Nephron progenitor cell (in vitro differentiated cells): ENCODE measurements around the gene CYLD.

Source experiments
- DNase-seq: peaks from one replicate; pipeline ENCODE4 v3.0.0; 2021
- H3K27ac Mint-ChIP-seq: 2 replicates; pipeline ENCODE4 v1.8.0; 2021; ENCODE audit warnings: mild to moderate bottlenecking, moderate library complexity, mixed read lengths
- H3K27me3 Mint-ChIP-seq: 2 replicates; pipeline ENCODE4 v1.8.0; 2021; ENCODE audit warnings: mild to moderate bottlenecking, low read depth, mixed read lengths; ENCODE audit not compliant: poor library complexity
- H3K36me3 Mint-ChIP-seq: 2 replicates; pipeline ENCODE4 v1.8.0; 2021; ENCODE audit warnings: low read depth, mixed read lengths
- H3K4me1 Mint-ChIP-seq: 2 replicates; pipeline ENCODE4 v1.8.0; 2021; ENCODE audit warnings: mixed read lengths
- H3K4me3 Mint-ChIP-seq: 2 replicates; pipeline ENCODE4 v1.8.0; 2021; ENCODE audit warnings: mild to moderate bottlenecking, moderate library complexity, mixed read lengths
- H3K9me3 Mint-ChIP-seq: 2 replicates; pipeline ENCODE4 v1.8.0; 2021; ENCODE audit warnings: mild to moderate bottlenecking, moderate library complexity, mixed read lengths
- CTCF ChIP-seq: fragments of 200-600 bp; sonication (generic); IDR thresholded peaks from 2 replicates; pipeline ENCODE4 v1.5.0; 2021; ENCODE audit warnings: antibody characterized with exemption

Gene CYLD

GRCh38 chr16:50781043-50781442, 39.2 kb downstream of the CYLD start:
- H3K27ac Mint-ChIP-seq = no peak overlapping the region
- DNase-seq = no peak

DNA sequence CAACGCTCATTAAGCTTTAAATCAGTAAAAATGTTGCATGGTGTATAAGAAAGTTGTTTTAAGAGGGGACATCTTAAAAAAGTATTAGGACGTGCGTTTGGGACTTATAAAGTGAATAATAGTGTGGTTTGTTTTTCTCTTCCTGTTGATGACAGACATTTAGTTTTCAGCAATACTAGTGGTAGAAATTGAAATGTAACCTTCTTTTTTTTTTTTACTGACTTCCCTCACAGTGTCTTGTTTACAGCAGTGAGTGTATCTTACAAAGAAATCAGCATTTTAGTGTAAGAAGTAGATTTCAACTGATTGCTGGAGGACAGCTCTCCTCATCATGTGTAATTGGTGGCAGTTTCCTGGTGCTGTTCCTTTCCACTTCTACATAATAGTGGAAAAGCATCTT, 39.6 kb downstream of the CYLD start:
- DNase-seq = no peak
- no peaks in the 10 kb centered on the region for H3K4me1 Mint-ChIP-seq
- H3K36me3 Mint-ChIP-seq = peaks cover 48% of the 10 kb centered on the region
- no peak overlapping the region for H3K4me3 Mint-ChIP-seq
- no peaks in the 10 kb centered on the region for H3K9me3 Mint-ChIP-seq
- no peak for TF ChIP-seq CTCF
- H3K27ac Mint-ChIP-seq = no peak overlapping the region
- H3K27me3 Mint-ChIP-seq = no peaks in the 10 kb centered on the region

More at GRCh38 chr16:50781043-50781442, 39.2 kb downstream of the CYLD start:
- Mint-ChIP-seq H3K4me1 (no peaks in the 10 kb centered on the region), H3K36me3 (peaks cover 43% of the 10 kb centered on the region), H3K9me3 (no peaks in the 10 kb centered on the region), H3K27me3 (no peaks in the 10 kb centered on the region), H3K4me3 (no peak overlapping the region)
- TF ChIP-seq CTCF = peak; percentile 17

DNA sequence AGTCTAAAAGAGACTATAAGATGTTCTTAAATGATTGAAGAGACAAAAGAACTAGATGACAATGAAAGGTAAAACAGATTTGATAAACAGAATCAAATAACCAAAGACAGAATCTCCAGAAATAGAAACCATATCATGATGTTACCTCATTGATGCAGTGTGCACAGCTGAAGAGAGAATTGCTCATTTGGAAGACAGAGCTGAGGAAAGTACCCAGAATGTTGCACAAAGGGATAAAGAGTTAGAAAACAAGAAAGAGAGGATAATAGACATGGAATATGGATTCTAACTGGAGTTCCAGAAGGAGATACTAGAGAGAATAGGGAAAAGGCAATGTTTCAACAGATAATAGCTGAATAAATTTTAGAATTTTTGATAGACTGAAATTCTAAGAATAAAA, 47.9 kb downstream of the CYLD start:
- peaks cover 26% of the 10 kb centered on the region for H3K9me3 Mint-ChIP-seq
- H3K36me3 Mint-ChIP-seq = peaks cover 66% of the 10 kb centered on the region
- TF ChIP-seq CTCF = no peak

GRCh38 chr16:50791522-50791921, 49.6 kb downstream of the CYLD start:
- Mint-ChIP-seq H3K27me3 (no peaks in the 10 kb centered on the region), H3K36me3 (peaks cover 71% of the 10 kb centered on the region), H3K27ac (no peak overlapping the region), H3K4me3 (no peak overlapping the region), H3K4me1 (peaks cover 7% of the 10 kb centered on the region), H3K9me3 (peaks cover 26% of the 10 kb centered on the region)
- TF ChIP-seq CTCF = no peak
- DNase-seq = no peak

More for the DNA sequence above, 47.9 kb downstream of the CYLD start:
- no peak for DNase-seq
- no peak overlapping the region for H3K4me3 Mint-ChIP-seq
- peaks cover 7% of the 10 kb centered on the region for H3K4me1 Mint-ChIP-seq
- H3K27me3 Mint-ChIP-seq = no peaks in the 10 kb centered on the region
- H3K27ac Mint-ChIP-seq = no peak overlapping the region

DNA sequence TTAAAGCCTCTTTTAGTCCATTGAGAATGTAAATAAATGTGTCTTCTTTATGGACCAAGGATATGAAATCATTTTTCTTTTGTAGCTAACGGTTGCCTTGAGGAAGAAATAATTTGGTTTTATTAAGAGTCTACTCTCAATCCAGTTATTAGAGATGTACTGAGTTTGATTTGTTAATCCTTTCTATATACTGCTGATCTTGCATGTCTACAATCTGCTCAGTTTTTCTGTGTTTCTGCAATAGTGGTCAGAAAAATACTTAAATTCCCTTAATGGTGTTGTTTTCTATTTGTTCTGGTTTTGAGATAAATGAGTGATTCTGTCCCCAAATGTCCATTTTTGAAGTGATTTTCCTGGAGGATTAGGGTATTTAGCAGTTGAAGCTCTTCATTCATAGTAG, 54.9 kb downstream of the CYLD start:
- Mint-ChIP-seq H3K4me3 (no peak overlapping the region), H3K27me3 (no peaks in the 10 kb centered on the region), H3K36me3 (peaks cover 41% of the 10 kb centered on the region), H3K4me1 (peaks cover 24% of the 10 kb centered on the region), H3K27ac (no peak overlapping the region), H3K9me3 (peaks cover 9% of the 10 kb centered on the region)
- no peak for TF ChIP-seq CTCF
- no peak for DNase-seq

DNA sequence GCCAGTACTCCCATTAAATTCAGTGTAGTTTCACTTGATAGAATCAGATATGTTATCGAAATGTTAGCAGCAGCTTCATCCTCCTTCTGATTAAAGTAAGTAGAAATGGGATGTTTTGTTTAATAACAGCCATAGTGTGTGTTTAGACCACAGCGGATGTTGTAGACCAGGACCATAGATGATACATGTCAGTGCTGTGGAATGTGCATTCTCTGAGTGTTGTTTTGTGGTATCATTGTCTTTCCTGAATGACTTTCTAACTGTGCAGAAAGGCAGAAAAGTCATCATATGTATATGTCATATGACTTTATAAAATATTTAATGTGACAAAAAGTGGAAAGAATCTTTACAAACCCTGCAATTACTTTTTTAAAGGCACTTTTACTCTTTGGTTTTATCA, 55.6 kb downstream of the CYLD start:
- peaks cover 38% of the 10 kb centered on the region for H3K36me3 Mint-ChIP-seq

More for the DNA sequence above, 55.6 kb downstream of the CYLD start:
- TF ChIP-seq CTCF = no peak
- peaks cover 9% of the 10 kb centered on the region for H3K9me3 Mint-ChIP-seq
- peaks cover 4% of the 10 kb centered on the region for H3K27me3 Mint-ChIP-seq
- H3K4me1 Mint-ChIP-seq = peaks cover 24% of the 10 kb centered on the region
- no peak overlapping the region for H3K27ac Mint-ChIP-seq
- H3K4me3 Mint-ChIP-seq = no peak overlapping the region
- no peak for DNase-seq
